LNCaP clone FGC (cell line): Measurements from ENCODE around the gene LCLAT1.
"Not testable (repeated sequence)": the region's sequence is repeated elsewhere in the genome, so short reads cannot be mapped to it uniquely, and the experiment has no call there.

Source experiments
- DNase-seq: peaks from one replicate; pipeline ENCODE4 v3.0.0-alpha.2; 2011; ENCODE audit warnings: low read depth
- H3K4me3 ChIP-seq: 2 replicates; pipeline ENCODE4 v1.5.1; 2011; ENCODE audit warnings: mild to moderate bottlenecking, low read depth, low read length, control low read depth
- TF ChIP-seq, protein P1 (sequence below): IDR thresholded peaks from 2 replicates; pipeline ENCODE4 v1.5.1; 2012; ENCODE audit warnings: mild to moderate bottlenecking; ENCODE audit not compliant: control insufficient read depth, insufficient read depth; ENCODE audit errors: extremely low read depth

The LCLAT1 gene

GRCh38 chr2:30462131-30462857, 15.2 kb downstream of the LCLAT1 start:
- DNase-seq, result no peak
- no peak overlapping the region for H3K4me3 ChIP-seq
- TF ChIP-seq, protein P1, sequence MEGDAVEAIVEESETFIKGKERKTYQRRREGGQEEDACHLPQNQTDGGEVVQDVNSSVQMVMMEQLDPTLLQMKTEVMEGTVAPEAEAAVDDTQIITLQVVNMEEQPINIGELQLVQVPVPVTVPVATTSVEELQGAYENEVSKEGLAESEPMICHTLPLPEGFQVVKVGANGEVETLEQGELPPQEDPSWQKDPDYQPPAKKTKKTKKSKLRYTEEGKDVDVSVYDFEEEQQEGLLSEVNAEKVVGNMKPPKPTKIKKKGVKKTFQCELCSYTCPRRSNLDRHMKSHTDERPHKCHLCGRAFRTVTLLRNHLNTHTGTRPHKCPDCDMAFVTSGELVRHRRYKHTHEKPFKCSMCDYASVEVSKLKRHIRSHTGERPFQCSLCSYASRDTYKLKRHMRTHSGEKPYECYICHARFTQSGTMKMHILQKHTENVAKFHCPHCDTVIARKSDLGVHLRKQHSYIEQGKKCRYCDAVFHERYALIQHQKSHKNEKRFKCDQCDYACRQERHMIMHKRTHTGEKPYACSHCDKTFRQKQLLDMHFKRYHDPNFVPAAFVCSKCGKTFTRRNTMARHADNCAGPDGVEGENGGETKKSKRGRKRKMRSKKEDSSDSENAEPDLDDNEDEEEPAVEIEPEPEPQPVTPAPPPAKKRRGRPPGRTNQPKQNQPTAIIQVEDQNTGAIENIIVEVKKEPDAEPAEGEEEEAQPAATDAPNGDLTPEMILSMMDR, result no peak

DNA sequence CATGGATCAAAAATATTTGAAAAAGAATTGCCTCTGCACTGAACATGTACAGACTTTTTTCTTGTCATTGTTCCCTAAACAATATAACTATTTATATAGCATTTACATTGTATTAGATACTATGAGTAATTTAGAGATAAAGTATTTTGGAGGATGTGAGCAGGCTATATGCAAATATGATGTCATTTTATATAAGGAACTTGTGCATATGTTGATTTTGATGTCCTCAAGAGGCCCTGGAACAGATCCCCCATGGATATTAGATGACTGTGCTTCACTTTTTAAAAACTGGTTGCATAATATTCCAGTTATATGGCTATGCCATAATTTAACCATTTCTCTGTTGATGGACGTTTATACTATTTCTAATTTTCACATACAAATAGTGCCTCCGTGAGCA, 16.5 kb downstream of the LCLAT1 start:
- TF ChIP-seq, protein P1, result no peak
- H3K4me3 ChIP-seq, result no peak overlapping the region
- no peak for DNase-seq

GRCh38 chr2:30464544-30465170, 17.6 kb downstream of the LCLAT1 start:
- TF ChIP-seq, protein P1, result no peak
- DNase-seq, result no peak

GRCh38 chr2:30465171-30465545, 18.1 kb downstream of the LCLAT1 start:
- no peak overlapping the region for H3K4me3 ChIP-seq
- DNase-seq, result no peak
- TF ChIP-seq, protein P1, result no peak

More at GRCh38 chr2:30464544-30465170, 17.6 kb downstream of the LCLAT1 start:
- H3K4me3 ChIP-seq, result no peak overlapping the region

DNA sequence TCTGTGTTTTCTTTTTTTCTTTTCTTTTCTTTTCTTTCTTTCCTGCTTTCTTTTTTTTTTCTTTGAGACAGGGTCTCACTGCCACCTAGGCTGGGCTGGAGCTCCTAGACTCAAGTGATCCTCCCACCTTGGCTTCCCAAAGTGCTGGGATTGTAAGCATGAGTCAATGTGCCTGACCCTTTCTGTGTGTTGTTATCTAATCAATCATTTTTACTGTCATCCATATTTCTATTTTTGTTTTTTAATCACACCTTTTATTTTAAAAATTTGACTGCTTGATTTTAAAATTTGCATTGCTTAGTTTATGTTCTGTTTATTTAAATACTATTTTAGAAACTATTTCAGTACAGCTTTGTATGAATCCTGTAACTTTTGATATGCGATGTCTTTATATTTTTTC, 19.2 kb downstream of the LCLAT1 start:
- DNase-seq, result no peak
- TF ChIP-seq, protein P1, result no peak
- no peak overlapping the region for H3K4me3 ChIP-seq

DNA sequence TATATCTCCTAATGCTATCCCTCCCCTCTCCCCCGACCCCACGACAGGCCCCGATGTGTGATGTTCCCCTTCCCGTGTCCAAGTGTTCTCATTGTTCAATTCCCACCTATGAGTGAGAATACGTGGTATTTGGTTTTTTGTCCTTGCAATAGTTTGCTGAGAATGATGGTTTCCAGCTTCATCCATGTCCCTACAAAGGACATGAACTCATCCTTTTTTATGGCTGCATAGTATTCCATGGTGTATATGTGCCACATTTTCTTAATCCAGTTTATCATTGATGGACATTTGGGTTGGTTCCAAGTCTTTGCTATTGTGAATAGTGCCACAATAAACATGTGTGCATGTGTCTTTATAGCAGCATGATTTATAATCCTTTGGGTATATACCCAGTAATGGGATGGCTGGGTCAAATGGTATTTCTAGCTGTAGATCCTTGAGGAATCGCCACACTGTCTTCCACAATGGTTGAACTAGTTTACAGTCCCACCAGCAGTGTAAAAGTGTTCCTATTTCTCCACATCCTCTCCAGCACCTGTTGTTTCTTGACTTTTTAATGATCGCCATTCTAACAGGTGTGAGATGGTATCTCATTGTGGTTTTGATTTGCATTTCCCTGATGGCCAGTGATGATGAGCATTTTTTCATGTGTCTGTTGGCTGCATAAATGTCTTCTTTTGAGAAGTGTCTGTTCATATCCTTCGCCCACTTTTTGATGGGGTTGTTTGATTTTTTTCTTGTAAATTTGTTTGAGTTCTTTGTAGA, 20.2 kb downstream of the LCLAT1 start:
- DNase-seq, H3K4me3 ChIP-seq: not testable (repeated sequence)

DNA sequence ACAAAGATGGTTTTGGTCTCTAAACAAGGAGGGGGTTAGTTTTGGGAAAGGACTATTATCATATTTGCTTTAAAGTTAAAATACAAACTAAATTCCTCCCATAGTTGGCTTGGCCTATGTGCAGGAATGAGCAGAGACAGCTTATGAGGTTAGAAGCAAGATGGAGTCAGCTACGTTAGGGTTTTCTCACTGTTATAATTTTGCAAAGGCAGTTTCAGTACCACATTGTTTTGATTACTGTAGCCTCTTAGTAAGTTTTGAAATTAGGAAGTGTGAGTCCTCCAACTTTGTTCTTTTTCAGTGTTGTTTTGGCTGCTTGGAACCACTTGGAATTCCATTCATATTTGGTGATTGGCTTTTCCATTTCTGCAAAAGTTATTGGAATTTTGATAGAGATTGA, 23.4 kb downstream of the LCLAT1 start:
- TF ChIP-seq, protein P1, result no peak
- H3K4me3 ChIP-seq, result no peak overlapping the region
- DNase-seq, result no peak
